Measurements from ENCODE around the gene HCLS1.

- TF ChIP-seq, protein P1, sequence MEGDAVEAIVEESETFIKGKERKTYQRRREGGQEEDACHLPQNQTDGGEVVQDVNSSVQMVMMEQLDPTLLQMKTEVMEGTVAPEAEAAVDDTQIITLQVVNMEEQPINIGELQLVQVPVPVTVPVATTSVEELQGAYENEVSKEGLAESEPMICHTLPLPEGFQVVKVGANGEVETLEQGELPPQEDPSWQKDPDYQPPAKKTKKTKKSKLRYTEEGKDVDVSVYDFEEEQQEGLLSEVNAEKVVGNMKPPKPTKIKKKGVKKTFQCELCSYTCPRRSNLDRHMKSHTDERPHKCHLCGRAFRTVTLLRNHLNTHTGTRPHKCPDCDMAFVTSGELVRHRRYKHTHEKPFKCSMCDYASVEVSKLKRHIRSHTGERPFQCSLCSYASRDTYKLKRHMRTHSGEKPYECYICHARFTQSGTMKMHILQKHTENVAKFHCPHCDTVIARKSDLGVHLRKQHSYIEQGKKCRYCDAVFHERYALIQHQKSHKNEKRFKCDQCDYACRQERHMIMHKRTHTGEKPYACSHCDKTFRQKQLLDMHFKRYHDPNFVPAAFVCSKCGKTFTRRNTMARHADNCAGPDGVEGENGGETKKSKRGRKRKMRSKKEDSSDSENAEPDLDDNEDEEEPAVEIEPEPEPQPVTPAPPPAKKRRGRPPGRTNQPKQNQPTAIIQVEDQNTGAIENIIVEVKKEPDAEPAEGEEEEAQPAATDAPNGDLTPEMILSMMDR (IDR thresholded peaks at IDR 0.05; ENCODE audit: insufficient read depth, low read length, poor library complexity, severe bottlenecking): no peak
- no peak for TF ChIP-seq EZH2phosphoT487 (conservative IDR thresholded peaks at IDR 0.05; ENCODE audit: low read length)
These were observed 4.8 kb upstream of the HCLS1 start for GRCh38 chr3:121665488-121665887.

All from SU-DHL-6 (cell line).